Measurements from ENCODE around the gene POU3F1.
A peak's percentile ranks its signal among the peaks of the same experiment; 100 is the strongest.

Gene POU3F1

DNA sequence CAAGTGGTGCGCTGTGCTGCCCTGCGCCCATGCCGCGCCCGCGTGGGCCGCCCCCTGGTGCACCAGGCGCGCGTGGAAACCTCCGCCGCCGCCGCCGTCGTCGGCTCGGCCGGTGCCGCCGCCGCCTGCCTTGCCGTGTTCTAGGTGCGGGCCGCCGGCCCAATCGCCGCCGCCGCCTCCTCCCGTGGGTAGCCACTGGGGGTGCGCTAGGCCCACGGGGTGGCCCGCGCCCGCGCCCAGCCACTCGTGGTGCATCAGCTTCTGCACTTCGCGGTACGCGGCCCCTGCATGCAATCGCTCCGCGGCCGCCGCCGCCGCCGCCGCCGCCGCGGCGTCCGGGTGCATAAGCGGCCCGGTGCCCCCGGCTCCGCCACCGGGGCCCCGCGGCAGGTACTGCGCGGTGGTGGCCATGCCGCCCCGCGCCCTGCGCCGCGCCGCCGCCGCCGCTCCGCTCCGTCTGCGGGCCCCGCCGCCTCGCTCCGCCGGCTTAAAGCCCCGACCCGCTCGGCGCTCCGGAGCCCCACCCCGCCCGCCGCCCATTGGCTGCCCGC is at the start of gene POU3F1:
TSS of gene POU3F1 (minus strand) at position 461 of the 551 bp plus-strand sequence. CDS start at position 411, 50 bp downstream.
- peak in 1 of 2 donors; percentile 71 for DNase-seq (ENCODE audit: extremely low read depth in 1 of 2, low read depth in 1 of 2)

DNA sequence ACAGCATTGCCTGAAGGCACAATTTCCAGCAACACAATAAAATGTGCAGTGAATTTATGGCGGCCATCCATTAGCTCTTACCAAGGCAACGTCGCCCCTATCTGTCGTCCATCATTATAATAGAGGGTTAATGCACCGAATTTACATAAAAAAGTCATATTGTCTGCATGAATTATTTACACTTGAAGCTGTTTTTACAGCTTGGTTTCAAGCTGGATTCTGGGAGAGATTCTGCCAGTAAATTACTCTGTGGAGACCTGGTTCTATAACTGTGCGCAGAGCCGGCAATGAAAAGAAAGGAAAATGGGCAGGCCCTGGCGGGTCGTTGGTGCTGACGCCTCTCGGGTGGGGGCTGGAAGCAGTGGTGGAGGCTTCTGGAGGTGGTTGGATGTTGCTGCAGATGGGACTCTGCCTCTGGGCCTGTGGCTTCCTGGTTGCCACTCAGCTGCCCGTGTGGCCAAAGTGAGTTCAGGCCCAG is 48.9 kb upstream of the POU3F1 start:
- DNase-seq (ENCODE audit: extremely low read depth in 1 of 2, low read depth in 1 of 2): no peak

DNA sequence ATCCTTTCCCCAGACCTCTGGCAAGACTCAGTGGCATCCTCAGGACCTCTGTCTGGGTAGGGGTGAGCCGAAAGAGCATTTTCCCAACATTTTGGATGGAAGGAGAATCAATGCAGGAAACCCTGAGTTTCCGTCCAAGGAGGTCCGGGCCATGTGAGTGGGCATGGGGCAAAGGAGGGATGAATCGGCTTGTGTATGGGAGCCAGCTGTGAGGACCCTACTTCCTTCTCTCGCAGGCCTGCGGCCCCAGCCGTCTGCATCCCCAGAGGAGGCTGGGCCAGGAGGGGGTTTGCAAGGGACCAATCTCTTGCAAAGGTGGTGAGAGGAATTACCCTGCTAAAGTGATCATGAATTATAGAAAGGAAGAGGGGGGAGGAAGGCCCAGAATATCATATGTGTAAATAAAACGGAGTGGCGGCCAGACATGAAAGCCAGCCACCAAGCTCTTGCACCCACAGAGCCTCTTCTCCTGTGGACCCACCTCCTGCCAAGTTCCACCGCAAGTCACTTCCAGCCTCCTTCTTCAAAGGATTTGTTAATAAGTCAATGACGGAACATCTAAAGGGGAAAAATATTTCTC is 48.2 kb upstream of the POU3F1 start:
- no peak for DNase-seq (ENCODE audit: extremely low read depth in 1 of 2, low read depth in 1 of 2)

DNA sequence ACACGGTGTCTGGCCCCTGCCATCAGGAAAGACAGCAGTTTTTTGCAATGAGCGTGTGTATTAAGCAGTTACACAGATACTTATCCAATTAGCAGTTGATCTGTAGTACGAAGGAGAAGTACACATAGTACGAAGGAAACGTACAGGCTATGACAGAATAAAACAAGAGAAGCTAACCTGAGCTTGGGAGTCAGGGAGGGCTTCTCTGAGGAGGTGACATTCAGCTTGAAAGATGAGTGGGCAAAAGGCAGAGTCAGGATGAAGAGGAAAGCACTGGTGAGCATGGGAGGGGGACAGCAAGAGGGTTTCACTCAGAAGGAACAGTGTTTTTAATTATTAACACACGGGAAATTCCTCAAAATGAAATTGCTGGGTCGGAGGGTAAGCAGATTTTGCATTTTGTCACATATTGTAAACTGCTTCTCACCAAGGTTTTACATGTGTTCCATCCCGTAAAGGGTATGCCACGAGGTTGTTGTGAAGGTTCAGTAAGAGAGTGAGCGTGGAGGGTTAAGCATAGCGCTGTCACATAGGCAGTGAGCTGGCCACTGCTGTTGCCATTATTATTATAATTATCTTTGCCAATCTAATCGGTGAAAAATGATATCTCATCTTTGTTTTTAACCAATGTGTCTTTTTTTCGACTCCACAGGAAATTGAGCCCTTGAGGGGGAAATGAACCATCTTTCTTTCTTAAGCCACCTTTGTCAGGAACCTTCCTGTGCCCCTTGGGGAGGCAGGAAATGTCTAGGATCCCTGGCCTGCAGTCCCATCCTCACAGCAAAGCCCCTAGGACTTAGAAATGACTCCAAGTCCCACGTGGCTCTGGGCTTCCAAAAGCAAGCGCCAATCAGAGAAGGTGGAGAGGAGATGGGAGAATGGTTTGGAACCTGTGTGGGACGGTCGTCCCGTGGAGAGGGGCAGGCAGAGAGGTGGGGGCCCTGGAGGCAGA is 47.3 kb upstream of the POU3F1 start:
- DNase-seq (ENCODE audit: extremely low read depth in 1 of 2, low read depth in 1 of 2): no peak

DNA sequence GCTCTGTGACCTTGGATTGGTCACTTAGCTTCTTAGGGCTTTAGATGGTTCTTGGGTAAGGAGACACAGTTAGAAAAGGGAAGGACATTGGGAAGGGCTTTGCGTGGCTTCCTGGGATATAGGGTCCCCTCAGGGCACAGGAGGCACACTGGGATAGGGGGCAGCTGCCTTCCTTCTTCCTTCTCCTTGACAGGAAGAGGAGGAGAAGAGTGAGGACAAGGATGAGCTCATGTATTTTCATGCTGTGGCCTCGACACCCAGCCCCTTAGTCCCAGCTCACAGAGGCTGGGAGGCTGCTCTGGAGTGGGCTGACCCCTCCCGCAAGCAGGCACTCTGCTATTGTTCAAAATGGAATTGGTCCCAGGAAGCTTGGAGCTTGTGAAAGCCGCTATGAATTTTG is 45.7 kb upstream of the POU3F1 start:
- DNase-seq (ENCODE audit: extremely low read depth in 1 of 2, low read depth in 1 of 2): no peak

DNA sequence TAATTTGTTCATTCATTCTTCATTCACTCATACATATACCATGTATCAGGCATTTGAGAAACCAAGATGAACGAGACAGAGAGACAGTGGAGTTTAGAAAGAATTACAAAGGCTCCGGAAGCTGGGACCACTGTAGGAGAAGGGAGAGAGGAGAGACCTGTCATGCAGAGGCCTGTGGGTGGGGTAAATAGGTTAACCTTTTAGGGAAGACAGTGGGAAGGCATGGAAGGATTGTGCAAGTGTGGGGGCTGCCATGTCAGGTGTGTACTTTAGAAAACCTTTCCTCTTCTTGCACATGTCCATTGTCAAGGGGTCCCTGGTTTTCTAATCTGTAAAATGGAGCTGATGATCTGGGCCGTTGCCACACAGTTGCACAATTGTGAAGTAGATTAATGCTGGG is 44.2 kb upstream of the POU3F1 start:
- no peak for DNase-seq (ENCODE audit: extremely low read depth in 1 of 2, low read depth in 1 of 2)

DNA sequence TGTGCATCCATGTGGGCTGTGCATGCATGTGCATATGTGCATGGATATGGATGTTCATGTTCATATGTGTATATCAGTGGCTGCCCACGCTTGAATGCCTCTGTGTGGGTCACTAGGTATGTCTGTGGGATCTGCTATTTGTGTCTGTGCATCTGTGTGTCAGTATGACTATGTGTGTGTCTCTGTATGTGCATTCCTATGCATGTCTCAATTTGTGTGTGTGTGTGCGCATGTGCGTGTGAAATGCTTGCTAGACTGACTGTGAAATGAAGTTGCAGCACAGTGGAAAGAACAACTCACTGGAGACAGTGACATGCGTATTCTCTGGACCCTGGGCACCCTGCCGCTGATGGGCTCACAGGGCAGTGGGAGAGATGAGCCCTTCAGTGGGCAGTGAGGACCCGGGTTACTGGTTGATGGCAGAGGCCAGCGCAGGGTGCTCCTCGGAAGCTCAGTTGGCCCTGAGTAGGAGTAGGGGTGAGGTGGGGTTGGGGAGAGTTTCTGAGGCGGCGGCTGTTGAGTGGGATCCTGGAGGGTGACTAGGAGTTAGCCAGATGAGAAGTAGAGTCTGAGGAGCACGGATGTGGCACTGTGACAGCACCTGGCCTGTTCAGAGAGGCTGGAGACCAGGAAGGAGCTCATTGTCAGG is 43.2 kb upstream of the POU3F1 start:
- DNase-seq (ENCODE audit: extremely low read depth in 1 of 2, low read depth in 1 of 2): no peak

DNA sequence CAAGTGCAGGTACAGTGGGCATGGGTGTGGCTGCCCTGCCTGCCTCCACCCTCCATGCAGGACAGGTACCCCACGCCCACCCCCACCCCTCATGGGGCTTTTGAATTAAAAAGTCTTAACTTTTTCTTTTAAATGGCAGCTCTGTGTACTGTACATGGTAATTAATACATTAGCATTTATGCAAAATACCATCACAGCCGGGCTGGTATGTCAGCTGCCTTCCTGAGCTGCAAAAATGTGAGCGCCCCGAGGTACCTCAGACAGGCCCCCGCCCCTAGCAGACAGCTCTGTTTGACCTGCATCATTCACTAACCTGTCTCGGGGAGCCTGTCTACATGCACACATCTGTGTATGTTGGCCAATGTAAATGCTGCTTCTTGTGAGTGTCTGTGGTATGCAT is 42.2 kb upstream of the POU3F1 start:
- DNase-seq (ENCODE audit: extremely low read depth in 1 of 2, low read depth in 1 of 2): no peak

DNA sequence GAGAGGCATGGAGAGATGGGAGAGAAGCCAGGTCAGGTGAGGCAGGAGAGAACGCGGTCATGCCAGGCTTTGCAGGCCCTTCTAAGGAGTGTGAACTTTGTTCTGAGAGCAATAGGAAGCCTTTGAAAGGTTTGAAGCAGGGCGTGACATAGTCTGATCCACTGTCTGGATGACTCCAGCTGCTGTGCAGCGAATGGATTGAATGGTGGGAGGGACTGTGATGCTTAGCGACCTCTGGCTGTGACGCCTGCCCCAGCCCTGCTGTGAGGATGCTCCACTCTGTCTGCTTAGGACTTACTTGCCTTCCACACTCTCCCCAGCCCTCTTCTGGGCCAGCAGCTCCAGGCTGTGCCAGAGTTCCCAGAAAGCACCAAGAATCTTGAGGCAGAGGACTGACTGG is 41.8 kb upstream of the POU3F1 start:
- DNase-seq (ENCODE audit: extremely low read depth in 1 of 2, low read depth in 1 of 2): no peak

DNA sequence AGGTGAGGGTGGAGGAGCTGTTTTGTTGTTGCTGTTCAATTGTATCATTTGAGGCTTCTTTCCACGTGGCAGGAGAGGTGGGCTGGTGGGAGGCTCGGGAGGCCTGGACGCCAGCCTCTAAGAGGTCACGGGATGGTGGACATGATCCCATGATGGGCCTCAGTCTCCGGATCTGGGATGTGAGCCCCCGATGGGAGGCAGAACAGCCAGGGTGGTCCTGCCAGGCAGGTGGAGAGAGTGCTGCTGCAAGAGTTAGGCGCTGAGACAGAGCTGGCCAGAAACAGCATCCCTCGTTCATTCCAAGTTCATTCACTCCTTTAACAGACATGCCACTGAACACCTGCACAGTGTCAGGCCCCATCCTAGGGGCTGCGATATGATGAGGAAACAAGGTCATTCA is 41.1 kb upstream of the POU3F1 start:
- no peak for DNase-seq (ENCODE audit: extremely low read depth in 1 of 2, low read depth in 1 of 2)

DNA sequence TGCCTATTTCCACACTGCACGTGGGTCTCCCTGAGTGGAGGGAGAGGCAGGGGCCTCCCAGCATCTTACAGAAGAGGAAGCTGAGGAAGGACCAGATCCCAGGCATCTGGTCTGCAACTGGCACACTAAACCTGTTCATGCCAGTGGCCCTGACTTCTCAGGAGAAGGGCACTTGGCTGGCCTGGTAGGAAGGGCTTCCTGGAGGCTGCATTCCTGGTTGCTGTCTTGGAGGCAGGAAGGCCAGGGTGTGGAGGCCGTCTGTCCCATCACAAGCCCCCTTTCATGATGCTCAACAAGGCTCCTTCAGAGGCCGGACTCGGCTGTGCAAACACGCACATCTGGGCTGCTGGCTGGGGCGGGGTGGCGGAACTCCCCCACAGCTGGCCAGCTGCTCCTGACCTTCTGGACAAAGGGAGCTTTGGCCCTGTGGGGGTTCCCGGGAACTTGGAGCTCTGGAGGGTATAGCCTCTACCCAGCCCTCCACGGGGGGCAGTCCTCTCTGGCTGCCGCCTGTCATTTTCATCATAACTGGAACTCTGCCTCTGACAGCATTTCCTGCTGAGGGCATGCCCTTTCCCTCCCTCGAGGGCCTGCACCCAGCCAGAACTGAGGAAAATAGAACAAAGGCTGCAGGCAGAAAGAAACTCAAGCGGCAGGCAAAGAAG is 39.2 kb upstream of the POU3F1 start:
- no peak for DNase-seq (ENCODE audit: extremely low read depth in 1 of 2, low read depth in 1 of 2)

DNA sequence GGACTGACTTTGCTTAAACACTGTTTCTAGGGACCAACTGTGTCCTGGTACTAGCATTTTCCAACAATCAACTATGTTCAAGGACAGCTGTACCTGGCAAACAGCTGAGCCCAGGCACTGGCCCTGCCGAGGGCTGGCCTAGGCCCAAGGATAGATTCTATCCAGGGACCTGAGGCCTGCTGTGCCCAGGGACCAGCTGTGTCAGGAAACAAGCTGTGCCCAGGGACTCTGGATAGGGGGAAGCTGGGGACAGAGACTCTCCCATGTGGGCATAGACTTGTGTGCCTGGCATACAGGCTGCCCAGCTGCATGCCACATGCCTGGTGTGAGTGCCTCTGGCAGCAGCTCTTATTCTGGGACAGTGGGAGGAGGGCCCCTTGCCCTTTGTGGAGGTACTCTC is 38.1 kb upstream of the POU3F1 start:
- no peak for DNase-seq (ENCODE audit: extremely low read depth in 1 of 2, low read depth in 1 of 2)

DNA sequence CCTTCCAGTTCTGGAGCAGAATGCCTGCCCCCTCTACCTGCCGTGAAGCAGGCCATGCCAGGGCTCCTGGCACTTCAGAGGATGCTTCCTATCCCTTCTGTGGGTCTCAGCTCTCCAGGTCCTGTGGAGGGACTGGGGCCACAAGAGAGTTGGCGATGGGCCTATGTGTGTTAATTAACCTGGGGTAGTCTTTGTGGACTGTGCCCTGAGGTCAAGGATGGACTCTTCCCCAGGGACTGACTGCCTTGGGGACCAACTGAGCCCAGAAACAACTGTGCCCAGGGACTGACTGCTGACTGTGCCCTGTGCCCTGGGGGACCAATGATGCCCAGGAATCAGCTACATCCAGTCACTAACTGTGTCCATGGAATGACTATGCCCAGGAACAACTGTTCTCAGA is 37.5 kb upstream of the POU3F1 start:
- no peak for DNase-seq (ENCODE audit: extremely low read depth in 1 of 2, low read depth in 1 of 2)

DNA sequence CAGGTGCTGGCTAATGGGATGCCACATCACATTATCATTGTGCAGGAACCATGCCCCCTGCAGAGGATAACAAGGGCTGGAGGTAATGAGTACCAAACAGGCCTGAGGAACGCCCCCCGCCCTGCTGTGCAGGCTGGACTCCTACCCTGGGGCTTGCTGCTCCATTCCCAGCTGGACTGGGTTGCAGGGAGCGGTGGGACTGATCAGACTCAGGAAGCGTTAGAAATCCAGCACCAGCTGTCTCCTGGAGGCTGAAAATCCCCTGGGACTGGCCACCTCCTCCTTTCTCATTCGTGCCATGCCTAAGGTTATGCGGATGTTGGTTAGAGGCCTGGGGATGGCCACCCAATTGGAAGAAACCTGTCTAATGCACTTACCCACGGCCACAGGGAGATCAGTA is 36.9 kb upstream of the POU3F1 start:
- DNase-seq (ENCODE audit: extremely low read depth in 1 of 2, low read depth in 1 of 2): no peak

DNA sequence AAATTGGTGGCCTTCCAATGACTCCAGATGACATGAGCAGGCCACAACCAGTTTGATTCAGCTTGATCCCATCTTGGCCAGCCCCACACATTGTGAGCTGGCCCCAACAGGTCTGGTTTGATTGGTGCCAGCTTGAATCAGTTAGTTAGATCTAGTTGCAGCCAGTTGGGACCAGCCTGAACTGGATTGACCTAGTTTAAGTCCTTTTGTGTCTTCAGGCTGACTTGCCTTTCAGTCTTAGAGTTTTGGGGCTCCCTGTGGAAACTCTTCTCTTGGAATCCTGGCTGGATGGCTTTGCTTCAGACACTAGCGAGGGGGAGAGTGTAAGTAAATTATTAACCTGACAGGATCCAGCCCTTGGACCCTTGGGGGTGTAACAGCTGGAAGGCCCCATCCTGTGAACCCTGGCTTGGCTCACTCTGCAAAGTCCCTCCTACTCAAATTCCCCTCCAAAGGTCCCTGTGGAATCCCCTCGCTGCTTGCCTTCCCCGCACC is 36.2 kb upstream of the POU3F1 start:
- DNase-seq (ENCODE audit: extremely low read depth in 1 of 2, low read depth in 1 of 2): no peak

DNA sequence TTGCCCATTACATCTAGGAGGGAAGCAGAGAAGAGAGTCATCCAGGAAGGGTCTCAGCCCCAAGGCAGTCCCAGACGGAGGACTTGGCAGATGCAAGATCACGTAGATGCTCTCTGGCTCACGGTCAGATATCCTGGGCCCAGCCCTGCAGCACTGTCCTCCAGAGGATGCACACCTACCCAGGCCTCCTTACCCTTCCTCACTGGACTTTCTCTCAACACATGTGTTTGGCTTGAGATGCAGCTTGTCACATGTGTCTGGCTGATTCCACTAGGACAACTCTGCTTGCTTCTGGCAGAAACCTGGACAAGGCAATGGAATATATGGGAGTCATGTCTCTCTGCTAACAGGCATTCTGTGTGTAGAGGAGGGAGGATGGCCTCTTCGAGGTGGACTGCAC is 32.4 kb upstream of the POU3F1 start:
- no peak for DNase-seq (ENCODE audit: extremely low read depth in 1 of 2, low read depth in 1 of 2)

DNA sequence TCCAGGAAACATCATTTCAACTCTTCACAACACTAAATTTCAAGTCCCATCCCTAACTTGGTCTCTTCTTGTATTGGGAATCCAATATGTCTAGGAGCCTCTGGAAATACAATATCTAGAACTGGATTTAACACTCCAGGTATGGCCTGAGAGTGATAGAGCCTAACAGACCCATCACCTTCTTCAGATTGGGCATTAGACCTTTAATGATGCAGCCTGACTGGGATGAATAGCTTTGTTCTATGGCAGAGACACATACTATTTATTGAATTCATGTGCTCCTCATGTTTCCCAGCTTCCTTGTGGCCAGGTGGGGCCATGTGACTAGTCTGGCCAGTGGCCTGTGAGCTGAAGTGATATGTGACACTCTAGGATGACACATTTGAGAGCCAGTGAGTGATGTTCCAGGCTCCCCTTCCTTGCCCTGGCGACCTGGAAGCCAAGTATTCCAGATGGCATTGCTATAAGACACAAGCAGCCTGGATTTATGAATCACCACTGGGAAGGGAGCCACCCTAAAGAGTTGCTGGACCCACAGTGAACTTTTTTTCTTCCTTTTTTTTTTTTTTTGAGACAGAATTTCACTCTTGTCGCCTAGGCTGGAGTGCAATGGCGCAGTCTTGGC is 31.0 kb upstream of the POU3F1 start:
- DNase-seq (ENCODE audit: extremely low read depth in 1 of 2, low read depth in 1 of 2): no peak

DNA sequence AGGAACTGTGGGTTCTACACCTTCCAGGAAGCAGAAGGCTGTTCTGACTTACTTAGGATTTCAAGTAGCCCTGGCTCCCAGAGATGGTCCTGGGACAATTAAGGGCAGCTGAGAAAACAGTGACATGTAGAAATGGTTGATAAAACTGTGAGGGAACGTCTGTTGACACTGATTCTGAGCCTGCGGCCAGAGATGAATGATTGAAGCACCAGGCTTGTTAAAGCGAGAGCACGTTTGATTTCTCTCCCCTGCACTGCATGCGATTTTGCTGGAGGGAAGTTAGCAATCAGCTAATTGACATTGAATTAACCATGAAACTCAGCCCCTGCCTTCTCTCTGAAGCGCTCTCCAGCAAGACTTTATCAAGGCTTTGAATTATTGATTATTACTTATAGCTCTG is 29.9 kb upstream of the POU3F1 start:
- no peak for DNase-seq (ENCODE audit: extremely low read depth in 1 of 2, low read depth in 1 of 2)

DNA sequence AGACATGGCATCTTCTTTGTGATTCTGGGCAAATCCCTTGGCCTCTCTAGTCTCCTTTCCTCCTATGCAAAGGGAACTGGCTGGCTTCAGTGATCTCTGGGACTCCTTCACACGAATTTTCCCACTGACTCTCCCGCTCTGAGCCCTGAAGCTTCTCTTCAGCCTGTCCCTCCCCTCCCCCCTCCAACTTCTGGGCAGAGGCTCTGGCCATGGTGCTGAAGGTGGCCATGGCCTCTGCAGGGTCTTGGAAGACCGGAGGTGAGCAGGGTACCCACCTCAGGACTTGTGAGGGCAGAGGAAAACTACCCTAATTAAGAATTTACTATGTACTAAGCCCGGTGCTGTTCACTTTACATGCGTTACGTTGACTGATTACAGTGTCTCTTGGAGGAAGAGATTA is 29.4 kb upstream of the POU3F1 start:
- no peak for DNase-seq (ENCODE audit: extremely low read depth in 1 of 2, low read depth in 1 of 2)

DNA sequence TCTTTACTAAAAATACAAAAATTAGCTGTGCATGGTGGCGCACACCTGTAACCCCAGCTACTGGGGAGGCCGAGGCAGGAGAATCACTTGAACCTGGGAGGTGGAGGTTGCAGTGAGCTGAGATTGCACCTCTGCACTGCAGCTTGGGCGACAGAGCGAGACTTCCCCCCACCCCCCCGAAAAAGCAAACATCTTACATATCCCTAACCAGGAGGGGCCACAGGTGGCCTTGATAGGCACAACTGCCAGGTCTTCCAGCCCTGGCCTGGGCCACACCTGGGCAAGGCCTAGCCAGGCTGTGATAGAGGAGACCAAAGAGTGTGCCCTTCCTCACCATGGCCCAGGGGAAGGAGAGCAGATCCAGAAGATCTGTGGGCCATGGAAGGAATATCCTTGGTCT is 28.6 kb upstream of the POU3F1 start:
- no peak for DNase-seq (ENCODE audit: extremely low read depth in 1 of 2, low read depth in 1 of 2)
